ENCODE results near the gene UBR3.

GRCh38 chr2:169982929-169983328 is 155.7 kb downstream of the UBR3 start:
- TF ChIP-seq EZH2phosphoT487 (IDR thresholded peaks at IDR 0.05; ENCODE audit: unreplicated experiment) (no peak), EZH2 (IDR thresholded peaks at IDR 0.05; ENCODE audit: low read depth, unreplicated experiment) (no peak), POLR2AphosphoS5 (IDR thresholded peaks at IDR 0.05; ENCODE audit: low read depth) (no peak), JUNB (IDR thresholded peaks at IDR 0.05; ENCODE audit: unreplicated experiment) (no peak), CREB1 (CRISPR knock-in tag; IDR thresholded peaks at IDR 0.05; ENCODE audit: low read depth) (no peak), NANOG (IDR thresholded peaks at IDR 0.05; ENCODE audit: borderline replicate concordance) (no peak), ZNF114 (CRISPR knock-in tag; IDR thresholded peaks at IDR 0.05) (no peak), ZNF331 (CRISPR knock-in tag; IDR thresholded peaks at IDR 0.05; ENCODE audit: low read depth) (no peak), STAT1 (IDR thresholded peaks at IDR 0.05; ENCODE audit: unreplicated experiment) (no peak)
- TF ChIP-seq, protein P1, sequence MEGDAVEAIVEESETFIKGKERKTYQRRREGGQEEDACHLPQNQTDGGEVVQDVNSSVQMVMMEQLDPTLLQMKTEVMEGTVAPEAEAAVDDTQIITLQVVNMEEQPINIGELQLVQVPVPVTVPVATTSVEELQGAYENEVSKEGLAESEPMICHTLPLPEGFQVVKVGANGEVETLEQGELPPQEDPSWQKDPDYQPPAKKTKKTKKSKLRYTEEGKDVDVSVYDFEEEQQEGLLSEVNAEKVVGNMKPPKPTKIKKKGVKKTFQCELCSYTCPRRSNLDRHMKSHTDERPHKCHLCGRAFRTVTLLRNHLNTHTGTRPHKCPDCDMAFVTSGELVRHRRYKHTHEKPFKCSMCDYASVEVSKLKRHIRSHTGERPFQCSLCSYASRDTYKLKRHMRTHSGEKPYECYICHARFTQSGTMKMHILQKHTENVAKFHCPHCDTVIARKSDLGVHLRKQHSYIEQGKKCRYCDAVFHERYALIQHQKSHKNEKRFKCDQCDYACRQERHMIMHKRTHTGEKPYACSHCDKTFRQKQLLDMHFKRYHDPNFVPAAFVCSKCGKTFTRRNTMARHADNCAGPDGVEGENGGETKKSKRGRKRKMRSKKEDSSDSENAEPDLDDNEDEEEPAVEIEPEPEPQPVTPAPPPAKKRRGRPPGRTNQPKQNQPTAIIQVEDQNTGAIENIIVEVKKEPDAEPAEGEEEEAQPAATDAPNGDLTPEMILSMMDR (conservative IDR thresholded peaks at IDR 0.05; ENCODE audit: low read depth in 2 of 2): no peak
- TF ChIP-seq, protein P2, sequence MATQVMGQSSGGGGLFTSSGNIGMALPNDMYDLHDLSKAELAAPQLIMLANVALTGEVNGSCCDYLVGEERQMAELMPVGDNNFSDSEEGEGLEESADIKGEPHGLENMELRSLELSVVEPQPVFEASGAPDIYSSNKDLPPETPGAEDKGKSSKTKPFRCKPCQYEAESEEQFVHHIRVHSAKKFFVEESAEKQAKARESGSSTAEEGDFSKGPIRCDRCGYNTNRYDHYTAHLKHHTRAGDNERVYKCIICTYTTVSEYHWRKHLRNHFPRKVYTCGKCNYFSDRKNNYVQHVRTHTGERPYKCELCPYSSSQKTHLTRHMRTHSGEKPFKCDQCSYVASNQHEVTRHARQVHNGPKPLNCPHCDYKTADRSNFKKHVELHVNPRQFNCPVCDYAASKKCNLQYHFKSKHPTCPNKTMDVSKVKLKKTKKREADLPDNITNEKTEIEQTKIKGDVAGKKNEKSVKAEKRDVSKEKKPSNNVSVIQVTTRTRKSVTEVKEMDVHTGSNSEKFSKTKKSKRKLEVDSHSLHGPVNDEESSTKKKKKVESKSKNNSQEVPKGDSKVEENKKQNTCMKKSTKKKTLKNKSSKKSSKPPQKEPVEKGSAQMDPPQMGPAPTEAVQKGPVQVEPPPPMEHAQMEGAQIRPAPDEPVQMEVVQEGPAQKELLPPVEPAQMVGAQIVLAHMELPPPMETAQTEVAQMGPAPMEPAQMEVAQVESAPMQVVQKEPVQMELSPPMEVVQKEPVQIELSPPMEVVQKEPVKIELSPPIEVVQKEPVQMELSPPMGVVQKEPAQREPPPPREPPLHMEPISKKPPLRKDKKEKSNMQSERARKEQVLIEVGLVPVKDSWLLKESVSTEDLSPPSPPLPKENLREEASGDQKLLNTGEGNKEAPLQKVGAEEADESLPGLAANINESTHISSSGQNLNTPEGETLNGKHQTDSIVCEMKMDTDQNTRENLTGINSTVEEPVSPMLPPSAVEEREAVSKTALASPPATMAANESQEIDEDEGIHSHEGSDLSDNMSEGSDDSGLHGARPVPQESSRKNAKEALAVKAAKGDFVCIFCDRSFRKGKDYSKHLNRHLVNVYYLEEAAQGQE (IDR thresholded peaks at IDR 0.05; ENCODE audit: unreplicated experiment): no peak
- TF ChIP-seq, protein P3, sequence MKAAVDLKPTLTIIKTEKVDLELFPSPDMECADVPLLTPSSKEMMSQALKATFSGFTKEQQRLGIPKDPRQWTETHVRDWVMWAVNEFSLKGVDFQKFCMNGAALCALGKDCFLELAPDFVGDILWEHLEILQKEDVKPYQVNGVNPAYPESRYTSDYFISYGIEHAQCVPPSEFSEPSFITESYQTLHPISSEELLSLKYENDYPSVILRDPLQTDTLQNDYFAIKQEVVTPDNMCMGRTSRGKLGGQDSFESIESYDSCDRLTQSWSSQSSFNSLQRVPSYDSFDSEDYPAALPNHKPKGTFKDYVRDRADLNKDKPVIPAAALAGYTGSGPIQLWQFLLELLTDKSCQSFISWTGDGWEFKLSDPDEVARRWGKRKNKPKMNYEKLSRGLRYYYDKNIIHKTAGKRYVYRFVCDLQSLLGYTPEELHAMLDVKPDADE (IDR thresholded peaks at IDR 0.05): no peak

Measured in GM23338 (cell line).